ENCODE measurements around the gene FRMD3.

Gene FRMD3

DNA sequence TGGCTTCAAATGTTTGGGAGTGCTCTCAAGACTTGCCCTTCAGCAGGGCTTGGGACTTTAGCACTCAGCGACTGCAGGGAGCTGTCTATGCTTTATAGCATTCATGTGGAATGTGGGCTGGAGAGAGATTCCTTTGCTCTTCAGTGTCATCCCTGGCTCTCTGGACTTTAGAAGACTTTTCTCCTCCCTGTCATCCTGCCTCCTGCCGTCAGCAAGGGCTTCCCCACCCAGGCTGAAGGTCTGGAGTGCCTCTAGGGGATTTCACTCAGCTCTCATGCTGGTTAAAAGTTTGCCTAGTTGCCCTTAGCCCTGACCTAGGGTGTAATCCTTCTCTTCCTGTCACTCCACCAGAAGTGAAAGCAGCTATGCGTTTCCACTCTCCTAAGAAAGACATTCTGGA is 210.9 kb downstream of the FRMD3 start:
- DNase-seq: no peak

DNA sequence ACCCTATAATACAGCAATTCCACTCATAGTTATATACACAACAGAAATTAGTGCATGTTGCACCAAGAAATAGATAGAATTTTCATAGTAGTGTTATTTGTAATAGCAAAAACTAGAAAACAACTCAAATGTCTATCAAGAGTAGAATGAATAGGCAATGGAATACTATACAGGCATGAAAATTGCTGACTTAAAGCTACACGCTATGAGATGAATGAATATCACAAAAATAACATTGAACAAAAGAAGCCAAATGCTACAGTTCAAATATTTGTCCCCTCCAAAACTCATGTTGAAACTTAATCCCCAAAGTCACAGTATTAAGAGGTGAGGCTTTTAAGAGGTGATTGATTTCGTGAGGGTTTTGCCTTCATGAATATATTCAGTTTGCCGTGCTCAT is 215.1 kb downstream of the FRMD3 start:
- no peak for DNase-seq

DNA sequence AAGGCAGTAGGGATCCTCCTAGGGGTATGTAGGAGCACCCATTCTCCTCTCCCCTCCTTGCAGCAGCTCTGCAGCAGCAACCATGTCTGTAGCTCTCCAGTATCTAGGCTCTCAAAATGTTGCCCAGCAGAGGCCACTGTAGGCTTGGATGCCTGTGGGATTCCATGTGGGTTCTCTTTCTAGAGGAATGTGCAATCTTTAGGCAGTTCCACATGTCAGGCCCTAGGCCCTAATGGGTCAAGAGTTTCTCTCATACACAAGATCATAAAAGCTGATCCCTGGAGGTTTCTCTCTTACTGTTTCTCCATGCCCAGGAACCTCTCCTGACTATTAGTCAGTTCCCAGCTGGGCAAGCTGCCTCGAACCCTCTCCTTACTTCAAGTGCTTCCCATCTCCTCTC is 215.8 kb downstream of the FRMD3 start:
- no peak for DNase-seq

DNA sequence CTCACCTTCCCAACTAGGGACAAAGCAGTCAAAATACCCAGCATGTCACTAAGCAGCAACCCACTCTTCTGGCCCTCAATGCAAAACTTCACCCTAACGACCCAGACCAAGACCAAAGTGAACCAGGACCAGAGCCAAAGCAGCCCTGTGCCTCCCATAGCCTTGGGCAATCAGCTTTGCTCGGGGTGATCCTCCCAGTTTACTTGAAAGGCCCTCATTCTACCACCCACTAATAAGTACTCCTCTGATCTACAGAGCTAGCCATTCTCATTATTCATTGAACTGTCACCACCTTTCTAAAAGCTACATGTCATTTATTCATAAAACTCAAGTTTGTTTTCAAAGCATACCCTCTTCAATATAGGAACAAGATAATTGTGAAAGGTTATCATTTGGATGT is 221.0 kb downstream of the FRMD3 start:
- no peak for DNase-seq

DNA sequence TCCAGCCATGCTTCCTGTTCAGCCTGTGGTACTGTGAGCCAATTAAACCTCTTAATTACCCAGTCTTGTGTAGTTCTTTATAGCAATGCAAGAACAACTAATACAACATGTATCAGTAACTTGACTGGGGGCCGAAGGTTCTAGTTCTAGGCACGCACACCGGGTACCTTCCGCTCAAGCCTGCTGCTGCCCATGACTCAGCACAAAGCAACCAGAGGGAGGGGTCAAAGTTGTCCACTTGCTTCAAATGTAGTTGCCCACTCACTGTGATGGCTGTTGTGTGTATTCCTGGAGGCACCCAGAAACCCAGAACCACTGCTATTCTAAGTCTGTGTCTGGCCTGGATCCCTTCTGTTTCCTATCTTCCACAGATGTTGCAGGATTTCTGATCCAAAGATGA is 222.6 kb downstream of the FRMD3 start:
- no peak for DNase-seq

DNA sequence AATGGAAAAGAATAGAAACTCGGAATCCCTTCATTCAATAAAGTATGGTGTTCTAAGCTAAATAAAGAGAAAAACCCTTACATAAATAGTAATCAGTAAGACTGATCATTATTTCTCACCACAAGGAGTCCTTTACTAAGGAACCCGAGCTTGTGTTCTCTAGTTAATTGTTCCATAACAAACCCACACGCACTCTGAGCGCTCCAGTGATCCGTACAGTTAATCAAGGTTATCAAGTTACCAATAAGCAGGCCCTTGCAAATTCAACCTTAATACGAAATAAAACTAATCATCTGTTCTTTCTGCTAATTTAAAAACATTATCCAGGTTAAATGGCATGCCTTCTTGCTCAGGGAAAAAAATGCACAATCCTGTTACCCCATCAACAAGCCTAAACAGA is 224.4 kb downstream of the FRMD3 start:
- no peak for DNase-seq

DNA sequence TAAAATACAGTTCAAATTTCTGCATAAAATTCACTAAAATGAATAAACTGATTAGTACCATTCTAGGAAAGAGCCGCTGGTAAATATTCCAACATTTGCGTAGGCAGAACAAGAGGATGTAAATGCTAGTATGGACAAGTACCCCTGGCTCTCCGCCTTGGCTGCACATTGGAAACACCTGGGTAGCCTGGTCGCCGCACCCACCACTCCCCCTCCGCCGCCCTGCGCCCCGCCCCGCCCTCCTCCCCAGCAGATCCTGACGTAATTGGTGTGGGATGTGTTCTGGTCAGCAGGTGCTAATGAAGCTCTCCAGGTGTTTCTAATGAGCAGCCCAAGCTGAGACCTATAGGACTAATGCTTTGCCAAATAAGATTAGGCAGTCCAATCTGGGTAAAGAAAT is 225.7 kb downstream of the FRMD3 start:
- DNase-seq: no peak

DNA sequence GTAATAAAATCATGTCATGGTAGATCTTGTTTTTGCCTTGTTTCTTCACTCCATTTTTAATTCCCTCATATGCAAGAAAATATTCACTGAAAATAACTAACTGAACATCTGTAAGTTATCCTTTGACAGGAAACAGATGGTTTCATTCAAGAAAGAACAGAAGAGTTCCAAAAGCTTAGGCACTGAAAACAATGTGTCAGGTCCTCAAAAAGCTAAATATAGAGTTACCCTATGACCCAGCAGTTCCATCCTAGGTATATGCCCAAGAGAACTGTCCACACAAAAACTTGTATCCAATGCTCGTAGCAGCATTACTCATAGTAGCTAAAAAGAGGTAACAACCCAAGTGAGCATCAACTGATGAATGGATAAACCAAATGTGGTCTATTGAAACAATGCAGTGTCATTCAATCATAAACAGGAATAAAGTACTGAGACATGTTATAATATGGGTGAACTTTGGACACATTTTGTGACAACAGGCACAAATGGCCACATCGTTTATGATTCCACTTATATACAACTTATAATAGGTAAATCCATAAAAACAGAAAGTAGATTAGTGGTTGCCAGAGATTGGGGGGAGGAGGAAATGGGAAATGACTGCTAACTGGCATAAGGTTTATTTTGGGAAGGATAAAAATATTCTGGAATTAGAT is 231.0 kb downstream of the FRMD3 start:
- no peak for DNase-seq

DNA sequence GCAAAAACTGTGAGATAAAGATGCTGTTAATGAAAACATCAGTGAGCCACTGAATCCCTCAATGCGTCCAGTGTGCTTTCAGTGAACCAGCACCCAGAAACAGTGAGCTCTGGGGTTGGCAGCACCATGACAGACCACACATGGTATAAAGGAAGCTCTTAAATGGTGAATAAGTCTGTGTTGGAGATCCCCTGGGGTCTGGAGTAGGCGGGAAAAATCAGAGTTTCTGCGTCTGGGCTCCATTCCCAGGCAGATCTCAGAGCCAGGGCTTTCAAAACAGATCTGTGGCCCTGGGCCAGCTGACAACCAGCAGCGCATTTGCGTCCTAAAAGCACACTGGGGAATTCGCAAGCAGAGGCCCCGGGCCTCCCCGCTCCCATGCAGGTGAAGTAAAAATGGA is 233.5 kb downstream of the FRMD3 start:
- no peak for DNase-seq

DNA sequence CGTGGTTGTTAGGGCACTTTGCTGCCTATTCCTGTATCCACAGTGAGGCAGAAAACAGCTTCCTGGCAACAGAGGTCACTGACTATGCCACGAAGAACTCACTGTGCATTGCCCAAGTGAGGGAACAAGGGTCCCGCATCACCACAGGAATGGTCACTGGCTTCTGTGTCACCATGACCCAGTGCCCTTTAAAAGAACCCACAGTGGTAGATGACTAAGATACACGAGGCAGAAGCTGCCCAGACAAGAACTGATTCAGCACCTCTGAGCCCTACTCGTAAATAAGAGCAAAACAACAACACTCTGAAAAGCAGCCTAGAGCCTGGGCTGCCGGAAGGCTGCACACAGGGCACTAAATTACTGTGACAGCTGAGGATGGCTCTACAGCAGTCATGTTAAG is 238.6 kb downstream of the FRMD3 start:
- DNase-seq: no peak

DNA sequence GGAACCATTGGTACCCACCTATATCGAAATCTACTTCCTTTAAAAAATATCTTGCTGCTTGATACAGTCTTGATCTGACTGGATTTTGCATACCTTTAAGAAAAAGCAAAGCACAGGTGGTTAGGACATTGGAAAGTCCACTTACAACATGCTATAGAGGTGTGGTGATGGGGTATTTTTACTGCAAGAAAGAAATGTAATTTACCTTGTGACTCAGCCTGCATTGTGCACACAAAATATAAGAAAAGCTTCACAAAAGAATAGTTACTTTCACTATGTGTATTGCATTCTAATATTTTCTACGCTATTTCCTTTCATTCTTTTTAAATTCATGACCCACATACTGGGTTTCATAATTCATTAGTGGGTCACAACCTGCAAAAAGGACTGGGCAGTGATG is 239.1 kb downstream of the FRMD3 start:
- DNase-seq: no peak

DNA sequence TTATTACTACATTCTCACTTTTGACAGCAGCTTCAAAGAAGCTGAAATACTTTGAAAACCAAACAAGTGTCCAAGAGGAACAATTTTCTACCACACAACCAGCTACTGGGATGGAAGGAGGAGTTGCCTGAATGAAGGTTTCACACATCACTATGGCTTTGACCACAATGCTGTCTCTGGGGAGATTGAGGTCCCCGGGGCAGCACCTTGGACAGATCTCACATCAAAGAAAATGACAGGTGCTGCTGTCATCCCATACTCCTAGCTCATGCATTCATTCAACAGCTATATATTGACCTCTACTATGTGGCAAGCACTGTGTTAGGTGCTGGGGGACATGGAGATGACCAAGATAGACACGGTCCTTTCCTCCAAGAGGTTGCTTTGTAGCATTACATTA is 242.1 kb downstream of the FRMD3 start:
- no peak for DNase-seq

DNA sequence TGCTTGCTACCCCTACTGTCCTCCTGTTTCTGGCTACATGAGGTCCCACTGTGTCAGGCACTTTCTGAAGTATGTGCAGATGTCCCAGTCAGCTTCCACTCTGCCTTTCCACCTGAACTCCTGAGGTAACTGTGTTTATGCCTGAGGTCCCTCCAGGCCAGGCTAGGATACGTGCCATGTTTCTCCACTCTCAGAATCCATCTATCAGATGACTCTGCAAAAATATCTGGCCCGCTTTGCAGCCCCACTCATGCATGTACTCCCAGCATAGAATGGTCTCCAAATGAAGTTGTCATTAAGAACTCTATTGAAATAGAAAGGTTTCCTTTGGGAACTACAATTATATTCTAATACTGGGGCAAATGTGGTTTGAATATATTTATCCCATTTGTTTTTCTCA is 243.4 kb downstream of the FRMD3 start:
- DNase-seq: no peak

DNA sequence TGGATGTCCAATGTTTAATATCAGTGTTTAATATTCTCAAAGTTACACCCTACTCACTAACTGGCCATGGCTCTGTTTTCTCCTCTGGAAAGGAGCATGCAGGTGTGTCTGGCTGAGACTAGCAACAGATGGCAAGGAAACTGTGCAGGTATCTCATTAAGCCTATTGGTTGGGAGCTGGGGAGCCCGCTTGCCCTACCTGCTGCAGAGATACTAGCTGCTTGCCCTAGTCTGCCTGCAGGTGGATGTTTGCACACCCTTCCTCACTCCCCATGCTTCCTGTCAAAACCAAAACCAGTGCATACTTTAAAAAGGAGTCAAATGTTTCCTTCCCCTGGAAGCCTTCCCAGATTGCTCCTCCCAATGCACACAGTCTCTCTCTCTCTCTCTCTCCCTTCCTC is 247.0 kb downstream of the FRMD3 start:
- no peak for DNase-seq

DNA sequence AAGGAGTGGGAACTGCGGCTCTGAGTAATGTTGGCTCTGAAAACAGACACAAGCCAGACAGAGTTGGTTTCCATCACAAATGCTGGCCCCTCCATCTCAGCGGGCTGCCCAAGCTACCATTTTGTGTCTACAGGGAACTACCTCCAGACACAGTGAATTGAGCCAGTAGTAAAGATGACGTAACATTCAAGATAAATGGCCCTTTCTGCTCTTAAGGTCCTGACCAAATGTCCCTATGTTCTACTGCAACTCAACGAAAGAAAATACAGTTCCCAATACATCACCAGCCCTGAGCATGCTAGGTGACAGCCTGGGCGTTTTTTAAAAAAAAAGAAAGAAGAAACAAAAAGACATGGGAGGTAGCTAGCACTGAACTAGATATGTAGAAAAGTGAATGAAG is 247.5 kb downstream of the FRMD3 start:
- no peak for DNase-seq

DNA sequence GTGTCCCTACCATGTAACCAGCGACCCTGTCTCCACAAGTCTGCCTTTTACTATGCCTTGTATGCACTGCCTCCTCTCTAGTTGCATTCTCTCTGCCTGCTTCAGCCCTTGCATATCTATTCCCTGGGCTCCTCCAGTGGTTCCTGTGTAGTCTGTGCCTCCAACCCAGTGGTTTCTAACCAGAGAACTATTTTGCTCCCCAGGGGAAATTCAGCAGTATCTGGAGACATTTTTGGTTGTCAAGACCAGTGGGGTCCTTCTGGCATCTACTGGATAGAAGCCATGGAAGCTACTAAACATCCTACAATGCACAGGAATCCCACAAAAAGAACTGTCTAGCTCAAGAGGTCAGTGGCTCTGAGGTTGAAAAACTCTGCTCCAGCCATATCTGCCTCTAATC is 251.2 kb downstream of the FRMD3 start:
- DNase-seq: no peak

DNA sequence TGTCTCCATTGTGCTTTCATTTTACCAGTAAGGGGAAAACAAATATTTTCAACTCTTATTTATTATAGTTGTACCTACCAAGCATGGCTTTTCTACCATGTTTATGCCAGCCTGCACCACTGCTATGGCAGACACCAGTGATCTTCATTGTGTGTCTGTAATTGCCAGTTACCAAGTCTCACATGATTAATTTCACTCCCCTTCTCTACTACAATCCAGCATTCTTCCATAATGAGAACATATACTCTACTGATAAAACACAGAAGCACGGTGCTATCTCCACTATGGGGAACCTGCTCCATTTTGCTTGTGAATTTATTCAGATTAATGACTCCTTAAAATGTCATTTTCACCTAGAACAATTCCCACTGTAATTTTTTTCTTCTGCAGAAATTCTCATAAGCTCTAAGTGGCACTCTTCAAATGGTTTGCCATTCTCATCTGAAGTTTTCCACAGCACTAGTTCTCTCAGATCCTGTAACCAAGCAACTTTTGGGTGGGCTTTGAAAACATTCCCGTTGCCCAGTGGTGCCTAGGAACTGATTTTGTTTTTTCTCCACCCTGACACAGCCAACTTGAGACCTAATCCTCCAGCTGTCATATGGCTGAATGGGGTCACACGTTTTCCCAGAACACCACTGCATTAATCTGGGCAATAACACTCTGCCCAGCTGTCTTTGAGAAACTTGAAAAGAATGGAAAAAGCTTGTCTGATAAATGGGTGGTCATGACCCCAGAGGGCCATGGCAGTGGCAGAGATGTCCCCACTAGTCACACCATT is 252.6 kb downstream of the FRMD3 start:
- DNase-seq: no peak

DNA sequence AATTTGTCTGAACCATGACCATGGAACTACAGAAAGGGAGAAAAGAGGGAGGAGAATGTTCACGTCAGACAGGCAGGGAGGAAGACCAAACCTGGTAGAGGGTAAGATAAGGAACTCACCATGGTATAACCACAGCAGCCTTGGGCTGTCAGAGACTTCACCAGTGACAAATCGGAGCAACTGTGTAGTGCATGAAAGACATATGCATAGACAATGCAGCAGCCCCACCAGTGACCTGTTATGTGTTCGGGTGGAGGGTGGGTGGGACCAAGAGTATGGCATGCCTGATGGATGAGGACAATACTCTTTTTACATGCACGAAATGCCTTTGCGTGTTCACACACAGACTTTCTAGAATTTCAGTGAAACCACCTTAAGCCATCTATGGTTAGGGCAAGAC is 253.5 kb downstream of the FRMD3 start:
- DNase-seq: no peak

DNA sequence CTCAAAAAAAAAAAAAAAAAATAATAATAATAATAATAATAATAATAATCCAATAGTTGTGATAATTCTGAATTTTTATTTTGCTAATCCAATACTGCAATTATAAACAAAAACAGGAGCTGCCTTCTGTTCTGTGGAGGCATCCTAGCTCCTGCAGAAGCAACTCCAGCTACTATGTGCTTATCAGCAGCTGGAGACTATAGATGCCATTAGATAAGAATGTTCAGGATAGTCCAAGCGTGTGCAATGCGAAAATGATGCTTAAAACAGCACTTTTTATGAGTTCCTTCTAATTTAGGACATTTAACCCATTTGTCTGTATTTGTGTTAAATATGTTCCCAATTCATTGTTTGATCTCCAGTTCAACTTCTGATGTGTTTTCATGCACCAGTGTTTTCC is 254.7 kb downstream of the FRMD3 start:
- DNase-seq: no peak

DNA sequence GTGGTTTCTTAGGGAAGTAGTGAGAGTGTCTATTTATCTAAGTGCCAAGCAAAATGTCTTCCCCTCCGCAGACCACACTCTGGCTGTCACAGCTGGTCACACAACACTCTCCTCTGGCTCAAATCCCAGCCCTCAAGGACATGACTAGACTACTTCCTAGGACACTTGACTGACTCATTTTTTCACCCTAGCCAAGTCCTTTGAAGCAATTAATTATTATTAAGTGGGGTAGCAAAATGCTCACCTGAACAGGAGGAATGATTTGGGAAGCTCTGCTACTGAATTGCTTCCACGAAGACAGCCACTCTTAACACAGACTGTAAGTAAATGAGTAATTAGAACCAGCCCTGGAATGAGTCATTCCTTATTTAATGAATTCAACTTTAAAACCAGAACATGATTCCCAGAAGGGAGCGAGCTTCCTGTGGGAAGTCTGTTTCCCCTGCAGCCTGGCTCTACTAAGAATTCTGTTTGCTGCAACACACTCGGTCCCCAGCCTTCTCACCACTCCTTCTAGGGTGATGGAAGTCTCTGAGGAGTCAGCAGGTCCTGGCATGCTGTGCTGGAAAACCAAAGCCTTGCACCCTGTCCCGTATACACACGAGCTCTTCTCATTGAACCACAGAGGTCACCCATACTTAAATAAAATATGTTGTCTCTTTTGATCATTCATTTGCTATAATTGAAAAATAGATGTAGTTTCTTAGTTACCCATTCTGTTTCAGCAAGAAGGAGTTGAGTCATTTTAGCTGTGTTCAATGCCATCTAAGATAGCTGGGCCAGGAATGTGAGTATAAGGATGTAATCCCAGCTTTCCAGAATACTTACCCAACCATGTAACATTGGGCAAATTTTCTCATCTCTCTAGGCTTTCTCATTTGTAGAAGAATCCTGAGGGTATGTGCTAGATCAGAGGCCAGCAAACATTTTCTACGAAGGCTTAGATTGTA is 256.6 kb downstream of the FRMD3 start:
- DNase-seq: no peak

DNA sequence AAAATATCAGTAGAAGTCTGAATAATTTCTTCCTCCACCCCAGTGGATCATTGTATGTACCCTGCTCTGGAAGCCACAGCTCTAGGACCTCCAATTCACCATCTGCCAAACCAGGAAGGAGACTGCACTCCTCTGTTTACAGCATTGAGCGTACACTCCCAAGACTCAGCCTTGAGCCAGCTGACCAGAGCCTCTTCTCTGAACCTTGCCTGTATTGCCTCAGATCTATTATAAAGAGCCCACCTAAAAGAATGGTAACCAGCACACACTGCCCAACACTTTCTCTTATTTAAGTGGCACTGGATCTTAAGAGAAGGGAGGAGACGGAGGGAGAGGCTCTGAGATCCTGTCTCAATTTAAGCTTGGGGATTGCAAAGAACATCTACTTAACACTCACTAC is 257.4 kb downstream of the FRMD3 start:
- no peak for DNase-seq

DNA sequence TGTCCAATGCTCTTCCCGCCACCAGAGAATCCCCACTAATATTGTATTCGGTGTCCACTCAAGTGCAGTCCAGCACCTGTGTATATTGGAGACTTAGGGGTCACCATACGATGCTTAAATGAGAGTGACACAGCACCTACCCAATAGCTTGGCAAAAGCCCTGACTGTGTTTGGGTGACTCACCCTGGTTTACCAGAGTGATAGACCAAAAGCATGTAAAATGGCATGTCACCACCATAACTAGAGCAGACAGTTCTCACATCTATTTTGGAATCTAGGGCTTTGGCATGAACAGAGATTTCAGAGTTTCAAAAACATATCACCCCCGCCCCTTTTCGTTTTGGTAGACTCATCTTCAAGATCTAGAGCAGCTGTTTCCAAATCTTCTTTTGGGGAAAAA is 257.9 kb downstream of the FRMD3 start:
- DNase-seq: no peak

DNA sequence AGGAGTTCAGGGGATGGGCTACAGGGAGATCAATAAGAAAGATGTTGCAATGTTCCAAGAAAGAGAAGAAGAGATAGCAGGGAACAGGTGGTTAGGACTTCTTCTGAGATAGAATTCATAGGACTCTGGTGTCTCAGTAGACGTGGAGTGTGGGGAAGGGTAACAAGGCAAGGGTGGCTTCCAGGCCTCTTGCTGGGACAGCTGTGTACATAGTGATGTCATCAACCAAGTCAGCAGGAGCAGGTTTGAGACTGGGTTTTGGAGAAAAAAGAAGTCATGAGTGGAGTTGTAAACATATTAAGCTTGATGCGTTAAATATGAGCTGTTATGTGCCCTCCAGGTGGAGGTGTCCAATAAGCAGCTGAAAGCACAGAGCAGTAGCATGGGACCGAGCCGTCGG is 263.4 kb downstream of the FRMD3 start:
- DNase-seq: no peak

DNA sequence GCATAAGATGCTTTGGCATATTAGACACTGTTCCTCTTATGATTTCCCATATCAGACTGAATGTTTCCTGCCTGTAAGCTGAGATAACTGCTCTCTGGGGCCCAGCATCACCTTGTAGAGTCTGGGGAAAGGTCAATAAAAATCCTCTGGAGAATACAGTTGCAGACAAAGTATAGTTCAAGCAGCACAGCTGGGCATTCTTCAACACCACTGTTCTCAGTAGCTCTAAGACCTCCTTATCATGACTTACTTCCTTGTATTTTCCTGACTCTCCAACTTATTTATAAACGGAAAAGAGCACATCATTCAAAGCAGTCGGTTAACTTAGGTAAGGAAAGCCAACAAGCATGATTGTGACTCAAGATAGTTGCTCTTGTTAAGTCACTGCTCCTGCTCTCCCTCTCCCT is 266.5 kb downstream of the FRMD3 start:
- DNase-seq: no peak
